ENCODE results near the gene RGPD4.

The RGPD4 gene

GRCh38 chr2:107927034-107927534, 100.4 kb downstream of the RGPD4 start:
- TF ChIP-seq CTCF (IDR thresholded peaks at IDR 0.05; ENCODE audit: low read depth, low read length, missing control alignments) = no peak
- DNase-seq (ENCODE audit: extremely low read depth, low read depth) = no peak
- H3K4me3 ChIP-seq (replicated peaks; ENCODE audit: low read depth, low read length) = no peak overlapping the region

DNA sequence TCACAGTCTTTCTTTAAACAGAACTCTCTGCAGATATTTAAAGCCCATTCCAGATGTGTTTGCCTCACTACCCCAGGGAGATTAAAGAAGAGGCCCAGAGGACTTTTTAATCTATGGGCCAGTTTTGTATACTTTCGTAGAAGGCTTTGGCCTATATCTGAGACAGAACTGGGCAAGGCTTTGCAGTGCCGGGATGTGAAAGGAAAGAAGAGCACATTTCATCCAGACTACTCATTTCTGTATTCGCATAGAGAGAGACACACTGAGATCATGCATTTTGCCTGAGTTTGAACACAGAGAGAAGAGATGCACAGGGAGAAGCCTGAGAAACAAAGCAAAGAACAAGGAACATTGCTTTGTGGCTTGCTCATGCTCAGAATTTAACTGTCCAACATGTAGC, 104.7 kb downstream of the RGPD4 start:
- H3K4me3 ChIP-seq (replicated peaks; ENCODE audit: low read depth, low read length) = no peak overlapping the region
- DNase-seq (ENCODE audit: extremely low read depth, low read depth) = no peak
- no peak for TF ChIP-seq CTCF (IDR thresholded peaks at IDR 0.05; ENCODE audit: low read depth, low read length, missing control alignments)

GRCh38 chr2:107932488-107932887, 105.8 kb downstream of the RGPD4 start:
- no peak for TF ChIP-seq CTCF (IDR thresholded peaks at IDR 0.05; ENCODE audit: low read depth, low read length, missing control alignments)
- H3K4me3 ChIP-seq (replicated peaks; ENCODE audit: low read depth, low read length) = no peak overlapping the region
- no peak for DNase-seq (ENCODE audit: extremely low read depth, low read depth)

DNA sequence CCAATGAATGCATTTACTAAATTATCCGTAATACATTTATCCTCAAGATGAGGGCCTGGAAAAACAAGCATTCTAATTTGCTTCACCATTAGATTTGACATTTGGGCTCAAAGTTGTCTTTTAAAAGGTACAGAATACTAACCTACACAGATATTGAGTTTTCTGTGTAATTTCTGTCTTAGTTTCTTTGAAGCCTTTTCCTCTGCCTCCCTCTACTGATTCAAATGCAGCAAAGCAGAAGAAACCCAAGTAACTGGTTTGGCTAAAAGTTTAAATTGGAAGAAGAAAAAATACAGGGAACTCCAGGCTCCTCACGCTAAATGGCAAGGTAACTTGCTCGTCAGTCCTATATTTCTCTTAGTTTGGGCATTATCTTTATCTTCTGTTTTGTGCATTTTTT, 106.3 kb downstream of the RGPD4 start:
- no peak for DNase-seq (ENCODE audit: extremely low read depth, low read depth)
- no peak overlapping the region for H3K4me3 ChIP-seq (replicated peaks; ENCODE audit: low read depth, low read length)
- no peak for TF ChIP-seq CTCF (IDR thresholded peaks at IDR 0.05; ENCODE audit: low read depth, low read length, missing control alignments)

DNA sequence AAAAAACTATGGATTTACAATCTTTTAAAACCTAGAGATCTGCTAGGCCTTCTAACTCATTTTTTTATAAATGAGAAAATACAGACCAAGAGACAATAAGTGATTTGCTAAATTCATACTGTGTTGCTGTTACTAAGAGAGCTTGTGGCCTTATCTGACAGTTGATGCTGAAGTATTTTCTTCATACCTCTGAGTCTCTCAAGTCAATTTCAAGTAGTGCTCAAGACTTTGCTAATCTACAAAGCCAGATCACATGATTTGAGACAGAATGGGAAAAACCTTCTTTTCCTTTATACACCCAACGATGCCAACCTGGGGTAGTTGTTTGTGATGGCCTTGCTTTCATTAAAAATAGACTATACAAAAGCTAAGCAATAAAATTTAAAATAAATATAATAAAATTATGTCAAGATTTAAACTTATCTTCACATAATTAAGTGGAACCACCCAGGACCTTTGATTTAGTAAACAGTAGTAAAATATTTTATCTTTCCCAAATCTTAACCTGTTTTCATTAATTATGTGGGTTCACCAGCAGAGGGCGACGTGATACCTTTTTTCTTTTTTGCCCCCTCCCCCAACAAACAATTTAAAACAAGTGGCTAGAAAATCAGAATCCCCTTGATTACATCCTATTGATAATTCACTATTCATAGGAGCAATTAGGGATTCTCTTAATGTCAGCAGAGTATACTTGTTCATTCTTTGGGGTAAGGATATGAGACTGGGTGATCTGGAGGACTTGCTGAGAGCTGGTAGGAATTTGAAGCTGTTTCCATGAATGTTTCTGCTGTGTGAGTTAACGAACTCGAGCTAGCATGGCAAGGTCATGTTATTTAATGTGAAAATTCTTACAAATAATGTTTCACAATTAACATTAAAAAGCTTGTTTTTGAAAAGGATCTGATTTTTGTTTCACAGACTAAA, 110.0 kb downstream of the RGPD4 start:
- DNase-seq (ENCODE audit: extremely low read depth, low read depth) = no peak
- no peak for TF ChIP-seq CTCF (IDR thresholded peaks at IDR 0.05; ENCODE audit: low read depth, low read length, missing control alignments)
- no peak overlapping the region for H3K4me3 ChIP-seq (replicated peaks; ENCODE audit: low read depth, low read length)
